ENCODE data around the gene MGLL.

GRCh38 chr3:127800508-127800907 lies 21.8 kb downstream of the MGLL start:
- no peak for TF ChIP-seq EZH2 (IDR thresholded peaks at IDR 0.05; ENCODE audit: borderline replicate concordance, low read depth, low read length, severe bottlenecking)
- TF ChIP-seq, protein P1, sequence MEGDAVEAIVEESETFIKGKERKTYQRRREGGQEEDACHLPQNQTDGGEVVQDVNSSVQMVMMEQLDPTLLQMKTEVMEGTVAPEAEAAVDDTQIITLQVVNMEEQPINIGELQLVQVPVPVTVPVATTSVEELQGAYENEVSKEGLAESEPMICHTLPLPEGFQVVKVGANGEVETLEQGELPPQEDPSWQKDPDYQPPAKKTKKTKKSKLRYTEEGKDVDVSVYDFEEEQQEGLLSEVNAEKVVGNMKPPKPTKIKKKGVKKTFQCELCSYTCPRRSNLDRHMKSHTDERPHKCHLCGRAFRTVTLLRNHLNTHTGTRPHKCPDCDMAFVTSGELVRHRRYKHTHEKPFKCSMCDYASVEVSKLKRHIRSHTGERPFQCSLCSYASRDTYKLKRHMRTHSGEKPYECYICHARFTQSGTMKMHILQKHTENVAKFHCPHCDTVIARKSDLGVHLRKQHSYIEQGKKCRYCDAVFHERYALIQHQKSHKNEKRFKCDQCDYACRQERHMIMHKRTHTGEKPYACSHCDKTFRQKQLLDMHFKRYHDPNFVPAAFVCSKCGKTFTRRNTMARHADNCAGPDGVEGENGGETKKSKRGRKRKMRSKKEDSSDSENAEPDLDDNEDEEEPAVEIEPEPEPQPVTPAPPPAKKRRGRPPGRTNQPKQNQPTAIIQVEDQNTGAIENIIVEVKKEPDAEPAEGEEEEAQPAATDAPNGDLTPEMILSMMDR (IDR thresholded peaks at IDR 0.05; ENCODE audit: borderline replicate concordance, extremely low read depth, low read length, poor library complexity, severe bottlenecking): no peak
